CD4-positive, alpha-beta memory T cell (primary cell): Measurements from ENCODE around the gene DPH3. TPM values are rescaled to one million over a fixed set of nuclear protein-coding genes. Genes with fewer than 3 reads are reported as not detected.

Source experiments
- CTCF ChIA-PET: fragments of 350-600 bp; sonication (Branson Sonifier 250); formaldehyde crosslinking; loops from one replicate; lab custom pipeline; 2021; ENCODE audit warnings: inconsistent platforms; ENCODE audit not compliant: partially characterized antibody; lab: Charles Lee
- POLR2A ChIA-PET: fragments of 350-600 bp; sonication (Branson Sonifier 250); formaldehyde crosslinking; loops from one replicate; lab custom pipeline; 2021; ENCODE audit not compliant: partially characterized antibody; lab: Charles Lee
- DNase-seq, 5 donors: peaks; one replicate each; pipeline versions ENCODE4 v3.0.0 to v3.0.0-alpha.2; 2020 to 2022; ENCODE audit warnings: mixed read lengths in 1 of 5
- H3K27ac ChIP-seq: one replicate; pipeline ENCODE4 v1.7.0; 2013; ENCODE audit warnings: low read depth, low read length
- H3K27me3 ChIP-seq: 2 replicates; pipeline ENCODE4 v1.7.0; 2013; ENCODE audit warnings: mild to moderate bottlenecking, low read length, moderate library complexity; ENCODE audit not compliant: insufficient read depth
- H3K36me3 ChIP-seq: 2 replicates; pipeline ENCODE4 v1.7.0; 2013; ENCODE audit warnings: mild to moderate bottlenecking, low read length, moderate library complexity; ENCODE audit not compliant: insufficient read depth
- H3K4me1 ChIP-seq: 2 replicates; pipeline ENCODE4 v1.7.0; 2013; ENCODE audit warnings: mild to moderate bottlenecking, low read length, moderate library complexity; ENCODE audit not compliant: insufficient read depth
- H3K4me3 ChIP-seq, 2 donors: one replicate each; pipeline ENCODE4 v1.7.0; 2013; ENCODE audit warnings: low read length in 2 of 2, mild to moderate bottlenecking in 1 of 2
- H3K9me3 ChIP-seq, 2 donors: one replicate each; pipeline ENCODE4 v1.7.0; 2013; ENCODE audit warnings: low read length in 2 of 2, control low read depth in 1 of 2; ENCODE audit not compliant: control insufficient read depth in 1 of 2
- H3K27ac Mint-ChIP-seq, 7 donors: one replicate each; pipeline ENCODE4 v1.8.0; 2020 to 2021; ENCODE audit warnings: mixed read lengths in 7 of 7, mild to moderate bottlenecking in 6 of 7, inconsistent platforms in 3 of 7, moderate library complexity in 3 of 7
- H3K27me3 Mint-ChIP-seq, 2 donors: one replicate each; pipeline ENCODE4 v1.8.0; 2020 to 2021; ENCODE audit warnings: mixed read lengths in 2 of 2
- H3K36me3 Mint-ChIP-seq, 2 donors: one replicate each; pipeline ENCODE4 v1.8.0; 2020 to 2021; ENCODE audit warnings: mixed read lengths in 2 of 2, inconsistent platforms in 1 of 2, mild to moderate bottlenecking in 1 of 2
- H3K4me1 Mint-ChIP-seq, 4 donors: one replicate each; pipeline ENCODE4 v1.8.0; 2020 to 2021; ENCODE audit warnings: mixed read lengths in 4 of 4, mild to moderate bottlenecking in 1 of 4
- H3K4me3 Mint-ChIP-seq, 8 donors: one replicate each; pipeline ENCODE4 v1.8.0; 2020 to 2021; ENCODE audit warnings: mixed read lengths in 8 of 8, mild to moderate bottlenecking in 7 of 8, moderate library complexity in 6 of 8, inconsistent platforms in 3 of 8
- H3K9me3 Mint-ChIP-seq, 8 donors: one replicate each; pipeline ENCODE4 v1.8.0; 2020 to 2021; ENCODE audit warnings: mixed read lengths in 8 of 8, mild to moderate bottlenecking in 5 of 8, inconsistent platforms in 3 of 8, moderate library complexity in 1 of 8
- intact Hi-C: fragments of 100-400 bp; cut with micrococcal nuclease; formaldehyde crosslinking; loops from one replicate; pipeline ENCODE4 v1.15.1; 2023
- polyA plus RNA-seq, 2 donors: library from polyadenylated mRNA; unstranded; fragments of 300-500 nt; fragmentation: Illumina TruSeq; gene quantifications; one replicate each; pipeline ENCODE4 v1.2.3, GENCODE V29; 2021
- total RNA-seq, 2 experiments: library from RNA; stranded (reverse); gene quantifications; one replicate each; pipeline ENCODE4 v1.2.3, GENCODE V29; 2021

DPH3 gene
- total and polyA plus RNA-seq, 4 experiments from 2014 or later: 15.2 to 39.7 (median 17.5) TPM

- no peaks in the 10 kb centered on the region for H3K4me1 ChIP-seq
- no peaks in the 10 kb centered on the region for H3K9me3 ChIP-seq
- H3K27me3 ChIP-seq: no peaks in the 10 kb centered on the region
- no peak overlapping the region for H3K27ac Mint-ChIP-seq
- H3K4me1 Mint-ChIP-seq: peaks cover 7 to 17% (median 11%) of the 10 kb centered on the region in 4 donors
- peaks cover 11 to 14% of the 10 kb centered on the region in 2 donors for H3K36me3 Mint-ChIP-seq
- H3K36me3 ChIP-seq: peaks cover 8% of the 10 kb centered on the region
- no peak overlapping the region for H3K4me3 ChIP-seq
- intact Hi-C loops: no loop called here
- H3K27ac ChIP-seq: no peak overlapping the region
- H3K27me3 Mint-ChIP-seq: no peaks in the 10 kb centered on the region
- CTCF ChIA-PET: interaction anchor here (1.9 to 3.1 kb wide), 2 partner anchors 10 to 12 kb away, joined by 9 to 17 read pairs; no protein-coding TSS in a partner anchor
- H3K9me3 Mint-ChIP-seq: no peaks in the 10 kb centered on the region
- POLR2A ChIA-PET: interaction anchor here (0.7 to 1.6 kb wide), 3 partner anchors 9 to 14 kb away, joined by 3 to 9 read pairs (median 3); partner anchors contain the start of genes DPH3 and OXNAD1
- no peak overlapping the region for H3K4me3 Mint-ChIP-seq
- no peak for DNase-seq
Measured at GRCh38 chr3:16279010-16279801, 14.5 kb upstream of the DPH3 start.

DNA sequence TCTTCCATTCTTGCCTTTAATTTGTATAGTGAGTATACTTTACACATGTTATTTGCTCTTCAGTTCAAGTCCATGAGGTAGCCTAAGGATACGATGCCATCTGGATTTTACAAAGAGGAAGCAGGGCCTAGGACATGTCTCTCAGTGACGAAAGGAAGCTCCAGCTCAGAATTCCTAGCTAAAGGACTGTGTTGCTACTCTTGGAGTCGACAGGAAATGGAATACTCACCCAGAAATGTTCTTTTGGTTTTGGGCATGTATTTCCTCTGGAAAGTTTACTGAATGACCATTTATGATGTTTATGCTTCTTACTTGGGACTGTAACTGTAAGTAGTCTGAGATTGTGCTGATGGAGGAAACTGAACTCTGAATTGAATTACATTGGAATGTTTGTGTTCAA is 12.7 kb upstream of the DPH3 start:
- Mint-ChIP-seq H3K27me3 (no peaks in the 10 kb centered on the region), H3K36me3 (peaks cover 15 to 16% of the 10 kb centered on the region in 2 donors), H3K4me1 (peaks cover 0 to 6% (median 2%) of the 10 kb centered on the region in 4 donors), H3K4me3 (no peak overlapping the region), H3K9me3 (no peaks in the 10 kb centered on the region), H3K27ac (peak overlapping the region in 2 of 7 donors; percentile 1 to 40)
- intact Hi-C loops: no loop called here
- Histone ChIP-seq H3K4me1 (no peaks in the 10 kb centered on the region), H3K9me3 (no peaks in the 10 kb centered on the region), H3K4me3 (no peak overlapping the region), H3K27ac (no peak overlapping the region), H3K36me3 (peaks cover 8% of the 10 kb centered on the region), H3K27me3 (no peaks in the 10 kb centered on the region)
- ChIA-PET CTCF (interaction anchor here (1.2 to 3.1 kb wide), 4 partner anchors 9 to 42 kb away, joined by 3 to 17 read pairs (median 6); no protein-coding TSS in a partner anchor), POLR2A (interaction anchor here (1.5 to 2.2 kb wide), 3 partner anchors 9 to 13 kb away, joined by 4 to 6 read pairs (median 5); no protein-coding TSS in a partner anchor)
- DNase-seq: no peak

GRCh38 chr3:16273867-16274266 is 9.1 kb upstream of the DPH3 start:
- H3K9me3 ChIP-seq: no peaks in the 10 kb centered on the region
- ChIA-PET CTCF (interaction anchor here (1.0 to 1.3 kb wide), 2 partner anchors 14 to 25 kb away, joined by 3 to 4 read pairs; no protein-coding TSS in a partner anchor), POLR2A (interaction anchor here (0.7 kb wide), 1 partner anchor 47 kb away, joined by 3 read pairs; no protein-coding TSS in a partner anchor)
- Mint-ChIP-seq H3K4me1 (no peaks in the 10 kb centered on the region), H3K27ac (no peak overlapping the region), H3K4me3 (no peak overlapping the region), H3K36me3 (peaks cover 29 to 33% of the 10 kb centered on the region in 2 donors), H3K9me3 (no peaks in the 10 kb centered on the region), H3K27me3 (no peaks in the 10 kb centered on the region)
- H3K27ac ChIP-seq: no peak overlapping the region
- H3K36me3 ChIP-seq: peaks cover 20% of the 10 kb centered on the region
- intact Hi-C loops: no loop called here
- DNase-seq: no peak
- H3K4me3 ChIP-seq: no peak overlapping the region
- H3K4me1 ChIP-seq: no peaks in the 10 kb centered on the region
- H3K27me3 ChIP-seq: no peaks in the 10 kb centered on the region

- ChIA-PET POLR2A (interaction anchor here (1.1 to 1.5 kb wide), 2 partner anchors 14 to 47 kb away, joined by 4 to 8 read pairs; no protein-coding TSS in a partner anchor), CTCF (interaction anchor here (0.7 to 9.8 kb wide), 8 partner anchors 13 to 278 kb away, joined by 3 to 169 read pairs (median 6); no protein-coding TSS in a partner anchor)
- Mint-ChIP-seq H3K27ac (no peak overlapping the region), H3K4me3 (no peak overlapping the region), H3K4me1 (peaks cover under 1 to 2% (median under 1%) of the 10 kb centered on the region in 4 donors), H3K27me3 (no peaks in the 10 kb centered on the region), H3K36me3 (peaks cover 31 to 33% of the 10 kb centered on the region in 2 donors), H3K9me3 (no peaks in the 10 kb centered on the region)
- Histone ChIP-seq H3K36me3 (peaks cover 13% of the 10 kb centered on the region), H3K4me3 (no peak overlapping the region), H3K4me1 (peaks cover 5% of the 10 kb centered on the region), H3K9me3 (no peaks in the 10 kb centered on the region), H3K27ac (no peak overlapping the region), H3K27me3 (no peaks in the 10 kb centered on the region)
- DNase-seq: no peak
- intact Hi-C loops: no loop called here
Measured at GRCh38 chr3:16272588-16272987, 7.8 kb upstream of the DPH3 start.

- H3K4me3 Mint-ChIP-seq: no peak overlapping the region
- H3K9me3 Mint-ChIP-seq: no peaks in the 10 kb centered on the region
- POLR2A ChIA-PET: no interaction called here
- H3K27me3 Mint-ChIP-seq: no peaks in the 10 kb centered on the region
- no peak overlapping the region for H3K27ac ChIP-seq
- H3K4me1 Mint-ChIP-seq: peaks cover 12 to 18% (median 16%) of the 10 kb centered on the region in 4 donors
- CTCF ChIA-PET: interaction anchor here (2.9 to 9.8 kb wide), 5 partner anchors 19 to 282 kb away, joined by 10 to 169 read pairs (median 69); no protein-coding TSS in a partner anchor
- H3K36me3 Mint-ChIP-seq: peaks cover 29 to 30% of the 10 kb centered on the region in 2 donors
- DNase-seq: no peak
- no peak overlapping the region for H3K4me3 ChIP-seq
- no peaks in the 10 kb centered on the region for H3K9me3 ChIP-seq
- intact Hi-C loops: loop anchor here (1.0 kb wide), 1 partner anchor 15 kb away; no protein-coding TSS in a partner anchor
- H3K4me1 ChIP-seq: peaks cover 18% of the 10 kb centered on the region
- H3K27ac Mint-ChIP-seq: no peak overlapping the region
- H3K36me3 ChIP-seq: peaks cover 12% of the 10 kb centered on the region
- no peaks in the 10 kb centered on the region for H3K27me3 ChIP-seq
Measured at GRCh38 chr3:16270855-16271254, 6.1 kb upstream of the DPH3 start.

- H3K36me3 Mint-ChIP-seq: peaks cover 16 to 27% of the 10 kb centered on the region in 2 donors
- peak overlapping the region; percentile 84 to 100 (median 87) for H3K27ac Mint-ChIP-seq
- no peaks in the 10 kb centered on the region for H3K27me3 Mint-ChIP-seq
- CTCF ChIA-PET: interaction anchor here (1.4 to 9.8 kb wide), 10 partner anchors 17 to 571 kb away, joined by 4 to 169 read pairs (median 35); no protein-coding TSS in a partner anchor
- H3K27ac ChIP-seq: no peak overlapping the region
- H3K9me3 Mint-ChIP-seq: no peaks in the 10 kb centered on the region
- H3K4me3 ChIP-seq: no peak overlapping the region
- H3K9me3 ChIP-seq: no peaks in the 10 kb centered on the region
- H3K4me1 ChIP-seq: peaks cover 33% of the 10 kb centered on the region
- POLR2A ChIA-PET: interaction anchor here (1.5 to 3.8 kb wide), 6 partner anchors 14 to 245 kb away, joined by 3 to 67 read pairs (median 17); no protein-coding TSS in a partner anchor
- no peak for DNase-seq
- H3K27me3 ChIP-seq: no peaks in the 10 kb centered on the region
- intact Hi-C loops: loop anchor here (5.0 to 10.0 kb wide), 5 partner anchors 201 to 1059 kb away; partner anchors contain the start of genes CAPN7, EAF1 and METTL6
- peaks cover 26 to 38% (median 30%) of the 10 kb centered on the region in 4 donors for H3K4me1 Mint-ChIP-seq
- peaks cover 12% of the 10 kb centered on the region for H3K36me3 ChIP-seq
- peak overlapping the region in 4 of 8 donors; percentile 7 to 32 (median 18) for H3K4me3 Mint-ChIP-seq
Measured at GRCh38 chr3:16266714-16267113, 2.0 kb upstream of the DPH3 start.
